ENCODE data around the gene TENM3. TPM values are rescaled to one million over a fixed set of nuclear protein-coding genes. Genes with fewer than 3 reads are reported as not detected.

TENM3 gene
- total RNA-seq, 1 experiment from 2014 or later = 34.1 TPM

- H3K4me1 Mint-ChIP-seq (ENCODE audit: insufficient read depth, unreplicated experiment) = no peaks in the 10 kb centered on the region
- intact Hi-C loops (cut with micrococcal nuclease) = no loop called here
- DNase-seq (ENCODE audit: unreplicated experiment) = no peak
- no peaks in the 10 kb centered on the region for H3K27me3 Mint-ChIP-seq (ENCODE audit: insufficient read depth, unreplicated experiment)
- no peaks in the 10 kb centered on the region for H3K9me3 Mint-ChIP-seq (ENCODE audit: unreplicated experiment)
- no peak for TF ChIP-seq CTCF (IDR thresholded peaks at IDR 0.05; ENCODE audit: unreplicated experiment)
- peaks cover 5% of the 10 kb centered on the region for H3K36me3 Mint-ChIP-seq (ENCODE audit: insufficient read depth, unreplicated experiment)
- no TSS peak for BruUV-seq (replicated peaks)
- no peak overlapping the region for H3K27ac Mint-ChIP-seq (ENCODE audit: low read depth, unreplicated experiment)
- POLR2A ChIA-PET = interaction anchor here (1.2 kb wide), 1 partner anchor 85 kb away, joined by 3 read pairs; no protein-coding TSS in a partner anchor
- no peak overlapping the region for H3K4me3 Mint-ChIP-seq (ENCODE audit: unreplicated experiment)
- CTCF ChIA-PET = no interaction called here
These were observed 105.7 kb downstream of the TENM3 start for GRCh38 chr4:182348779-182349326.

- ChIA-PET CTCF (no interaction called here), POLR2A (interaction anchor here (0.8 to 1.2 kb wide), 3 partner anchors 14 to 86 kb away, joined by 3 to 4 read pairs (median 3); no protein-coding TSS in a partner anchor)
- no peaks in the 10 kb centered on the region for H3K9me3 Mint-ChIP-seq (ENCODE audit: unreplicated experiment)
- TF ChIP-seq CTCF (IDR thresholded peaks at IDR 0.05; ENCODE audit: unreplicated experiment) = no peak
- H3K4me3 Mint-ChIP-seq (ENCODE audit: unreplicated experiment) = no peak overlapping the region
- H3K36me3 Mint-ChIP-seq (ENCODE audit: insufficient read depth, unreplicated experiment) = peaks cover 5% of the 10 kb centered on the region
- H3K27ac Mint-ChIP-seq (ENCODE audit: low read depth, unreplicated experiment) = no peak overlapping the region
- BruUV-seq (replicated peaks) = no TSS peak
- H3K4me1 Mint-ChIP-seq (ENCODE audit: insufficient read depth, unreplicated experiment) = peaks cover 4% of the 10 kb centered on the region
- intact Hi-C loops (cut with micrococcal nuclease) = no loop called here
- H3K27me3 Mint-ChIP-seq (ENCODE audit: insufficient read depth, unreplicated experiment) = no peaks in the 10 kb centered on the region
- no peak for DNase-seq (ENCODE audit: unreplicated experiment)
These were observed 106.8 kb downstream of the TENM3 start for GRCh38 chr4:182350041-182350440.

- Mint-ChIP-seq H3K4me3 (ENCODE audit: unreplicated experiment) (no peak overlapping the region), H3K36me3 (ENCODE audit: insufficient read depth, unreplicated experiment) (peaks cover 5% of the 10 kb centered on the region), H3K4me1 (ENCODE audit: insufficient read depth, unreplicated experiment) (peaks cover 6% of the 10 kb centered on the region), H3K27me3 (ENCODE audit: insufficient read depth, unreplicated experiment) (no peaks in the 10 kb centered on the region), H3K9me3 (ENCODE audit: unreplicated experiment) (peaks cover 5% of the 10 kb centered on the region), H3K27ac (ENCODE audit: low read depth, unreplicated experiment) (no peak overlapping the region)
- POLR2A ChIA-PET = interaction anchor here (0.6 kb wide), 1 partner anchor 27 kb away, joined by 4 read pairs; no protein-coding TSS in a partner anchor
- no peak for DNase-seq (ENCODE audit: unreplicated experiment)
- CTCF ChIA-PET = no interaction called here
- intact Hi-C loops (cut with micrococcal nuclease) = no loop called here
- no TSS peak for BruUV-seq (replicated peaks)
- TF ChIP-seq CTCF (IDR thresholded peaks at IDR 0.05; ENCODE audit: unreplicated experiment) = no peak
These were observed 108.3 kb downstream of the TENM3 start for GRCh38 chr4:182351485-182351884.

- BruUV-seq (replicated peaks) = no TSS peak
- ChIA-PET CTCF (interaction anchor here (0.6 kb wide), 1 partner anchor 67 kb away, joined by 3 read pairs; no protein-coding TSS in a partner anchor), POLR2A (no interaction called here)
- Mint-ChIP-seq H3K27ac (ENCODE audit: low read depth, unreplicated experiment) (no peak overlapping the region), H3K4me1 (ENCODE audit: insufficient read depth, unreplicated experiment) (peaks cover 6% of the 10 kb centered on the region), H3K36me3 (ENCODE audit: insufficient read depth, unreplicated experiment) (no peaks in the 10 kb centered on the region), H3K4me3 (ENCODE audit: unreplicated experiment) (no peak overlapping the region), H3K9me3 (ENCODE audit: unreplicated experiment) (peaks cover 7% of the 10 kb centered on the region), H3K27me3 (ENCODE audit: insufficient read depth, unreplicated experiment) (no peaks in the 10 kb centered on the region)
- intact Hi-C loops (cut with micrococcal nuclease) = no loop called here
- TF ChIP-seq CTCF (IDR thresholded peaks at IDR 0.05; ENCODE audit: unreplicated experiment) = no peak
- DNase-seq (ENCODE audit: unreplicated experiment) = no peak
These were observed 110.9 kb downstream of the TENM3 start for GRCh38 chr4:182354106-182354505.
